Activated naive CD4-positive, alpha-beta T cell (primary cell): Measurements from ENCODE around the gene PI4KA.
"Not testable (repeated sequence)": the region's sequence is repeated elsewhere in the genome, so short reads cannot be mapped to it uniquely, and the experiment has no call there.

Experiments
- DNase-seq, 4 experiments: peaks; one replicate each; lab custom pipeline; 2025; lab: John Stamatoyannopoulos, UW

Gene PI4KA

GRCh38 chr22:20694256-20694655, 164.4 kb downstream of the PI4KA start:
- DNase-seq = not testable (repeated sequence)

- DNase-seq = not testable (repeated sequence)
Observed at GRCh38 chr22:20692926-20693325, 165.7 kb downstream of the PI4KA start.

DNA sequence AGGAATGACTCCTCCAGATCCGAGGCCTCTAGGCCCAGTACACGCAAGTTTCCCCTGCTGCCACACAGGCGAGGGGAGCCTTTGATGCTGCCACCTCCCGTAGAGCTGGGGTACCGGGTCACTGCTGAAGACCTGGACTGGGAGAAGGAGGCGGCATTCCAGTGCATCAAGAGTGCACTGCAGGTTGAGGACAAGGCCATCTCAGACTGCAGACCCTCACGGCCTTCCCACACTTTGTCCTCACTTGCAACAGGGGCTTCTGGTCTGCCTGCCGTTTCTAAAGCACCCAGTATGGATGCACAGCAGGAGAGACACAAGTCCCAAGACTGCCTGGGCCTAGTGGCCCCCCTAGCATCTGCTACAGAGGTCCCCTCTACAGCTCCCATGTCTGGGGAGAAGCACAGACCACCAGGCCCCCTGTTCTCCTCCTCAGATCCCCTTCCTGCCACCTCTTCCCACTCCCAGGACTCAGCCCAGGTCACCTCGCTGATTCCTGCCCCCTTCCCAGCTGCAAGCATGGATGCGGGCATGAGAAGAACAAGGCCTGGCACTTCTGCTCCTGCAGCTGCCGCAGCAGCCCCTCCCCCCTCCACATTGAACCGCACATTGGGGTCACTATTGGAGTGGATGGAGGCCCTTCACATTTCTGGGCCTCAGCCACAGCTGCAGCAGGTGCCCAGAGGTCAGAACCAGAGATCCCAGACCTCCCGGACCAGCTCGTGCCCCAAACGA, 167.9 kb downstream of the PI4KA start:
- not testable (repeated sequence) for DNase-seq

- not testable (repeated sequence) for DNase-seq
Observed at GRCh38 chr22:20687356-20688172, 171.0 kb downstream of the PI4KA start.

GRCh38 chr22:20685764-20686163, 172.8 kb downstream of the PI4KA start:
- not testable (repeated sequence) for DNase-seq

GRCh38 chr22:20678792-20679435, 179.7 kb downstream of the PI4KA start:
- not testable (repeated sequence) for DNase-seq

DNA sequence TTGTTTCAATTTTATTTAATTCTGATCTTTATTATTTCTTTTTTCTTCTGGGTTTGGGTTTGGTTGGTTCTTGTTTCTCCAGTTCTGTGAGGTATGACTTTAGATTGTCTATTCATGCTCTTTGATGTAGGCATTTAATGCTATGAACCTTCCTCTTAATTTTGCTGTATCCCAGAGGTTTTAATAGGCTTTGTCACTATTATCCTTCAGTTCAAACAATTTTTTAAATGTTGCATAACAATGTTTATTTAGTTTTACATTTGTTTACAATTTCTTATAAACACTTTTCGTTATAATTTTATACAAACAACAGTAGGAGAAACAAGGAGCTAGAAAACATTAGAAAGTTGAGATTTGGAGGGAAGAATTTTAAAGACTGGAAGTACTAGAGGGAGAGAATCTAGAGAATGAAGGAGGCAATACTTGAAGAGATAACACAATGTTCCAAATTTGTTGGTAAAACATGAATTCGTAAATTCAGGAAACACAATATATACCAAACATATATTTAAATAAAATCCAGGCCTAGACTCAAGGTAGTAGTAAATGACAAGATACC, 180.8 kb downstream of the PI4KA start:
- DNase-seq = no peak

- DNase-seq = not testable (repeated sequence)
Observed at GRCh38 chr22:20675613-20676012, 183.0 kb downstream of the PI4KA start.

DNA sequence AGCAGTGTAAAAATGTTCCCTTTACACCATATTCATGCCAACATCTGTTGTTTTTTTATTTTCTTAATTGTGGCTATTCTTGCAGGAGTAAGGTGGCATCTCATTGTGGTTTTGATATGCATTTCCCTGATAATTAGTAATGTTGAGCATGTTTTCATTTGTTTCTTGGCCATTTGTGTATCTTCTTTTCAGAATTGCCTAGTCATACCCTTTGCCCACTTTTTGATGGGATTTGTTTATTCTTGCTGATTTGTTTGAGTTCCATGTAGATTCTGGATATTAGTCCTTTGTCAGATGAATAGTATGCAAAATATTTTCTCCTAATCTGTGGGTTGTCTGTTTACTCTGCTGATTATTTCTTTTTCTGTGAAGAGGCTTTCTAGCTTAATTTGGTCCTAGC, 183.6 kb downstream of the PI4KA start:
- DNase-seq = no peak

DNA sequence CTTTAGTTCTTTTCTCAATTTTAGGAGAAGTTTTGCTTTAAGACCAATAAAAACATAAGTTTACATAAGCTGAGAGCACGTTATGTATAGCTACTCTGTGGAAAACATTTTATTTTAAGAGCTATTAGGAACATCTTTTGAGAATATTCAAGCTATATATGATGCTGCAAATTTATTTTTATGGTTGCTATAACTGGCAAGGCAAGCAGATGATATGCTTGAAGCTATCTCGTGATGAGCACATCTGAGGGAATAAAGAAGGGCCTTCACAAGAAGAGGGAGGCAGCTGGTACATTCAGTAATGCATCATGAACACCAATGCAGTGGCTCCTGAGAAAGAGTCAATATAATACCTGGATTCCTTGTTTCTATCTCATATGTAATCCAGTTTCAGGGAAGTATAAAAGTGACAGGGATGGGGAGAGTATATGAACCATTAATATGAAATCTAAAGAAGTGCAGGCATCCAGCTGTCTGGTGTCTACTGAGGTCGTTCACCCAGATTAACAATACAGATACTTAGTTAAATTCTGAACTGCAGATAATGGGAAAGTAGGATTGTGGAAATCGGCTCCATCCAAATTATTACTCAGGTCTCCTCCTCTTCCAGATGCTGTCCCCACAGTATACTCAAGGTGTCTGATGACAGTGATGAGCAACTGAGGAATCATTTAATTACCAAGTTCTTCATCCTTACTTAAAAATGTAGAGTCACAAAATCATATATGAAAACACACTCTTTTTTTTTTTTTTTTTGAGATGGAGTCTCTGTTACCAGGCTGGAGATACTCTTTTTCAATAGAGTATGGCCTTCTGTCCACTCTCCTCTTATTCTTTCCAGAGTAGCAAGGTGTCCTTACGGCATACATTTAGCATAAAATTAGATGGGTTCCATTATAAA, 185.1 kb downstream of the PI4KA start:
- DNase-seq = no peak

- DNase-seq = no peak
Observed at GRCh38 chr22:20672732-20673131, 185.9 kb downstream of the PI4KA start.

DNA sequence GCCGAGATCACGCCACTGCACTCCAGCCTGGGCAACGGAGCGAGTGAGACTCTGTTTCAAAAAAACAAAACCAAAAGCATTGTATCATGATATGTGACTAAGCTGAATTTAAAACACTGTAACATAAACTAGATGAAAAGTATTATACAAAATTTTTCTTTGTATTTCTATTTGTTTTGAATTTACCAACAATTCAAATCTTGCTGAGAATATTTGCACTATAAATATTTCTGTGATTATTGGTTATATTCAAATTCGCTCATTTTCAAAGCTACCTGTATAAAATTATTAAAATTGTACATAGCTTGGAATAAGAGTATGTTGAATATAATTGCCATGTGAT, 186.6 kb downstream of the PI4KA start:
- no peak for DNase-seq

DNA sequence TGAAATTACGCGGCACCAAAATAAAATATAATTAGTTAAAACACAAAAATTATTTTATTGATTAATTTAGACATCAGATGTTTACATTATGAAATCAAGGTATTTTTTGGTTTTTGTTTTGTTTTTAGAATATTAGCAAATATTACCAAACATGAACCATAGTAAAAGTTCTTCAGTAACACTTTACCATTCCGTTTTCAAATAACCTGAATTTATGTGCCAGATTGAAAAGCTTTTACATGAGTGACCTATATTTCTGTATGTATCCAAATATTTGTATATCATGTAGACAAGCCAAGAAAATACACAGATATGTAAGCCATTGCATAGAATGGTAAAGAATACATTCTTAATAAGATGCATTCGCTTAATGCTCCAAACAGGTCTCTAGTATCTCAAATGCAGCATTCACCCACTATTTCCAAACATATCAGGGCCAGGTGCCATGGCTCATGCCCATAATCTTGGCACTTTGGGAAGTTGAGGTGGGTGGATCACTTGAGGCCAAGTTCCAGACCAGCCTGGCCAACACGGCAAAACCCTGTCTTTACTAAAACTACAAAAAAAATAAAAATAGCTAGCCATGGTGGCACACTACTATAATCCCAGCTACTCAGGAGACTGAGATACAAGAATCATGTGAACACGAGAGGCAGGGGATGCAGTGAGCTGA, 187.1 kb downstream of the PI4KA start:
- no peak for DNase-seq

GRCh38 chr22:20670457-20671261, 188.0 kb downstream of the PI4KA start:
- not testable (repeated sequence) for DNase-seq

- DNase-seq = not testable (repeated sequence)
Observed at GRCh38 chr22:20669884-20670283, 188.7 kb downstream of the PI4KA start.

DNA sequence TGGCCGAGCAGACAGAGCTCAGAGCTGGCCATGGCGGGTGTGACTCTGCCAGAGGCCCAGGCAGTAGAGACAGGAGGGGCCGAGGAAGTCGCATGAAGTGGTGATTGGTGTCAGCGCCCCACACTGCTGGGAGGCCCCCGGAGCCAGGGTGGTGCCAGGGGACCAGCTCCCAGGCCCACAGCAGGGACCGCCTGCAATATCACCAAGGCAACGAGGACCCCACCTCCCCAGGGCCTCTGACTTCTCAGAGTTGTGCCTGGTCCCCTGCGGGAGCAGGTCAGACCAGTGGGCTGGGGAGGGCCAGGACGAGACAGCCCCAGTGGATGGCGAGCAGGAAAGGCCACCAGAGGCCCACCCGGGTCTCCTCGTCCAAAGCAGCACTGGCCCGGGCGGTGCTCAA, 189.1 kb downstream of the PI4KA start:
- not testable (repeated sequence) for DNase-seq

GRCh38 chr22:20668769-20669168, 189.8 kb downstream of the PI4KA start:
- DNase-seq = not testable (repeated sequence)

GRCh38 chr22:20668226-20668625, 190.4 kb downstream of the PI4KA start:
- DNase-seq = not testable (repeated sequence)

- DNase-seq = not testable (repeated sequence)
Observed at GRCh38 chr22:20667548-20667947, 191.1 kb downstream of the PI4KA start.

- no peak for DNase-seq
Observed at GRCh38 chr22:20666560-20666959, 192.1 kb downstream of the PI4KA start.
